H9 (cell line): ENCODE measurements around the gene PRKCB. TPM values are rescaled to one million over a fixed set of nuclear protein-coding genes. Genes with fewer than 3 reads are reported as not detected.

Experiments used
- DNase-seq: peaks from one replicate; pipeline ENCODE4 v3.0.0-alpha.2; 2017
- H2AFZ ChIP-seq: one replicate; pipeline ENCODE4 v1.6.1; 2013; ENCODE audit warnings: mild to moderate bottlenecking, low read length, control low read depth, moderate library complexity
- H2AK5ac ChIP-seq: 2 replicates; pipeline ENCODE4 v1.6.1; 2013; ENCODE audit warnings: low read length, control low read depth, mixed read lengths; ENCODE audit not compliant: insufficient read length
- H2BK120ac ChIP-seq: one replicate; pipeline ENCODE4 v1.6.1; 2013; ENCODE audit warnings: low read depth, mild to moderate bottlenecking, low read length, control low read depth, inconsistent platforms; ENCODE audit not compliant: poor library complexity, severe bottlenecking
- H2BK12ac ChIP-seq: 2 replicates; pipeline ENCODE4 v1.6.1; 2013; ENCODE audit warnings: low read length, control low read depth, mixed read lengths, low read depth; ENCODE audit not compliant: insufficient read length
- H2BK15ac ChIP-seq: 2 replicates; pipeline ENCODE4 v1.6.1; 2013; ENCODE audit warnings: low read depth, low read length, control low read depth
- H2BK20ac ChIP-seq: one replicate; pipeline ENCODE4 v1.6.1; 2013; ENCODE audit warnings: low read depth, mild to moderate bottlenecking, low read length, control low read depth, inconsistent platforms; ENCODE audit not compliant: poor library complexity, severe bottlenecking
- H2BK5ac ChIP-seq: 2 replicates; pipeline ENCODE4 v1.6.1; 2013; ENCODE audit warnings: low read length, control low read depth, mixed read lengths; ENCODE audit not compliant: insufficient read length
- H3K14ac ChIP-seq: 2 replicates; pipeline ENCODE4 v1.6.1; 2013; ENCODE audit warnings: low read length, control low read depth; ENCODE audit not compliant: insufficient read depth
- H3K18ac ChIP-seq: 2 replicates; pipeline ENCODE4 v1.6.1; 2013; ENCODE audit warnings: low read depth, mild to moderate bottlenecking, mixed read lengths, low read length, control low read depth; ENCODE audit not compliant: insufficient read length
- H3K23ac ChIP-seq: 2 replicates; pipeline ENCODE4 v1.6.1; 2013; ENCODE audit warnings: low read length, control low read depth, mixed read lengths, low read depth; ENCODE audit not compliant: insufficient read length
- H3K23me2 ChIP-seq: 2 replicates; pipeline ENCODE4 v1.6.1; 2013; ENCODE audit warnings: low read depth, mild to moderate bottlenecking, mixed read lengths, low read length, control low read depth; ENCODE audit not compliant: insufficient read length, poor library complexity, severe bottlenecking
- H3K27ac ChIP-seq: 2 replicates; pipeline ENCODE4 v1.5.1; 2013; ENCODE audit warnings: low read length, control low read depth, mixed read lengths, low read depth; ENCODE audit not compliant: insufficient read length
- H3K27me3 ChIP-seq: 2 replicates; pipeline ENCODE4 v1.6.1; 2013; ENCODE audit warnings: low read length, control low read depth, inconsistent platforms; ENCODE audit not compliant: insufficient read depth
- H3K4ac ChIP-seq: 2 replicates; pipeline ENCODE4 v1.6.1; 2013; ENCODE audit warnings: low read depth, mild to moderate bottlenecking, control low read depth, inconsistent platforms, low read length, moderate library complexity
- H3K4me1 ChIP-seq: 2 replicates; pipeline ENCODE4 v1.6.1; 2013; ENCODE audit warnings: low read length, control low read depth, inconsistent platforms; ENCODE audit not compliant: insufficient read depth
- H3K4me2 ChIP-seq: 2 replicates; pipeline ENCODE4 v1.6.1; 2013; ENCODE audit warnings: low read length, control low read depth, mixed read lengths; ENCODE audit not compliant: insufficient read length, insufficient read depth
- H3K56ac ChIP-seq: 2 replicates; pipeline ENCODE4 v1.6.1; 2013; ENCODE audit warnings: low read depth, mild to moderate bottlenecking, mixed read lengths, low read length, control low read depth; ENCODE audit not compliant: insufficient read length
- H3K79me1 ChIP-seq: 2 replicates; pipeline ENCODE4 v1.6.1; 2013; ENCODE audit warnings: low read depth, mild to moderate bottlenecking, moderate library complexity, low read length, control low read depth, inconsistent platforms; ENCODE audit not compliant: insufficient read depth, poor library complexity, severe bottlenecking
- H3K79me2 ChIP-seq: 2 replicates; pipeline ENCODE4 v1.6.1; 2013; ENCODE audit warnings: low read length, control low read depth, inconsistent platforms; ENCODE audit not compliant: insufficient read depth
- H3K9ac ChIP-seq: 2 replicates; pipeline ENCODE4 v1.6.1; 2013; ENCODE audit warnings: low read length, control low read depth, mixed read lengths; ENCODE audit not compliant: insufficient read length; ENCODE audit errors: extremely low read depth
- H3K9me3 ChIP-seq: one replicate; pipeline ENCODE4 v1.6.1; 2013; ENCODE audit warnings: low read depth, low read length, inconsistent platforms; ENCODE audit not compliant: control insufficient read depth
- H3T11ph ChIP-seq: one replicate; pipeline ENCODE4 v1.6.1; 2013; ENCODE audit warnings: mild to moderate bottlenecking, low read length, control low read depth, inconsistent platforms
- H4K20me1 ChIP-seq: one replicate; pipeline ENCODE4 v1.6.1; 2013; ENCODE audit not compliant: control insufficient read depth, insufficient read length, insufficient read depth
- H4K5ac ChIP-seq: 2 replicates; pipeline ENCODE4 v1.6.1; 2013; ENCODE audit warnings: low read depth, mild to moderate bottlenecking, mixed read lengths, low read length, control low read depth; ENCODE audit not compliant: insufficient read length
- H4K8ac ChIP-seq: replicated peaks from 2 replicates; pipeline ENCODE4 v1.6.1; 2013; ENCODE audit warnings: low read length, control low read depth, mixed read lengths, low read depth; ENCODE audit not compliant: insufficient read length
- H4K91ac ChIP-seq: 2 replicates; pipeline ENCODE4 v1.6.1; 2013; ENCODE audit warnings: low read depth, mild to moderate bottlenecking, moderate library complexity, mixed read lengths, low read length, control low read depth; ENCODE audit not compliant: insufficient read length
- H3K27ac Mint-ChIP-seq, 3 experiments: 2 replicates in 2 of 3; 3 replicates in 1 of 3; pipeline ENCODE4 v1.8.0; 2020 to 2021; ENCODE audit warnings: mixed read lengths in 3 of 3, mild to moderate bottlenecking in 1 of 3, moderate library complexity in 1 of 3
- H3K27me3 Mint-ChIP-seq: 2 replicates; pipeline ENCODE4 v1.8.0; 2021; ENCODE audit warnings: low read depth, mild to moderate bottlenecking, moderate library complexity, mixed read lengths
- H3K36me3 Mint-ChIP-seq, 3 experiments: 2 replicates in 2 of 3; 3 replicates in 1 of 3; pipeline ENCODE4 v1.8.0; 2020 to 2021; ENCODE audit warnings: low read depth in 3 of 3, mixed read lengths in 3 of 3; ENCODE audit not compliant: insufficient read depth in 1 of 3
- H3K4me1 Mint-ChIP-seq, 2 experiments: 2 replicates each; pipeline ENCODE4 v1.8.0; 2020; ENCODE audit warnings: mixed read lengths in 2 of 2
- H3K4me3 Mint-ChIP-seq, 2 experiments: 2 replicates in 1 of 2; 3 replicates in 1 of 2; pipeline ENCODE4 v1.8.0; 2020 to 2021; ENCODE audit warnings: mild to moderate bottlenecking in 2 of 2, mixed read lengths in 2 of 2, moderate library complexity in 1 of 2
- H3K9me3 Mint-ChIP-seq, 2 experiments: 2 replicates in 1 of 2; 3 replicates in 1 of 2; pipeline ENCODE4 v1.8.0; 2020; ENCODE audit warnings: mild to moderate bottlenecking in 2 of 2, mixed read lengths in 2 of 2, moderate library complexity in 1 of 2
- CTCF ChIP-seq: fragments of 200-600 bp; sonication (generic); conservative IDR thresholded peaks from 3 replicates; pipeline ENCODE4 v1.8.0; 2021; ENCODE audit warnings: antibody characterized with exemption, mild to moderate bottlenecking
- WGBS: extraction: QIAGEN DNeasy Blood & Tissue Kit; methylation state at CpG from one replicate; pipeline ENCODE4 v1.1.7; 2013; ENCODE audit warnings: missing lambda C conversion rate, low lambda C conversion rate, mixed read lengths; ENCODE audit not compliant: insufficient read length; ENCODE audit errors: extremely low coverage; 5-methylcytosine and 5-hydroxymethylcytosine counted together
- total RNA-seq: library from RNA; stranded (reverse); gene quantifications from 2 replicates; pipeline ENCODE4 v1.2.1, GENCODE V29; 2021

The PRKCB gene
- total RNA-seq, 1 experiment from 2014 or later = 7.0 TPM

GRCh38 chr16:23856251-23856709 is 20.5 kb downstream of the PRKCB start:
- TF ChIP-seq CTCF = no peak
- Histone ChIP-seq H3K56ac (no peak overlapping the region), H3K14ac (no peak overlapping the region), H3K23me2 (no peaks in the 10 kb centered on the region), H3K79me1 (no peaks in the 10 kb centered on the region), H3K18ac (no peak overlapping the region), H3T11ph (no peak overlapping the region), H2BK12ac (no peak overlapping the region), H2AFZ (no peak overlapping the region), H4K5ac (no peak overlapping the region), H2BK5ac (no peak overlapping the region), H3K27ac (no peak overlapping the region), H3K79me2 (no peaks in the 10 kb centered on the region), H2BK120ac (no peak overlapping the region), H4K20me1 (no peaks in the 10 kb centered on the region), H3K4ac (no peak overlapping the region), H4K8ac (no peak overlapping the region), H2BK20ac (no peak overlapping the region), H3K4me1 (no peaks in the 10 kb centered on the region), H3K23ac (no peak overlapping the region), H3K9me3 (no peaks in the 10 kb centered on the region), H2BK15ac (no peak overlapping the region), H3K27me3 (no peaks in the 10 kb centered on the region), H4K91ac (no peak overlapping the region), H3K9ac (no peak overlapping the region), H3K4me2 (no peak overlapping the region), H2AK5ac (no peak overlapping the region)
- Mint-ChIP-seq H3K36me3 (no peaks in the 10 kb centered on the region; a peak in 1 of 7 replicates), H3K27ac (no peak overlapping the region), H3K4me3 (no peak overlapping the region), H3K4me1 (peaks cover 13 to 16% of the 10 kb centered on the region in 2 experiments), H3K9me3 (no peaks in the 10 kb centered on the region), H3K27me3 (peaks cover 93% of the 10 kb centered on the region)
- WGBS = no CpG with 5 or more reads among the region's 2 CpGs
- no peak for DNase-seq
